GM18520 (cell line): ENCODE data around the gene OR10H2.
"Not testable (repeated sequence)": the region's sequence is repeated elsewhere in the genome, so short reads cannot be mapped to it uniquely, and the experiment has no call there.

Experiments used
- ATAC-seq: cut with Tn5 transposase; IDR thresholded peaks from one replicate; pipeline ENCODE4 v1.9.1; 2021; ENCODE audit not compliant: unreplicated experiment

Gene OR10H2, protein sequence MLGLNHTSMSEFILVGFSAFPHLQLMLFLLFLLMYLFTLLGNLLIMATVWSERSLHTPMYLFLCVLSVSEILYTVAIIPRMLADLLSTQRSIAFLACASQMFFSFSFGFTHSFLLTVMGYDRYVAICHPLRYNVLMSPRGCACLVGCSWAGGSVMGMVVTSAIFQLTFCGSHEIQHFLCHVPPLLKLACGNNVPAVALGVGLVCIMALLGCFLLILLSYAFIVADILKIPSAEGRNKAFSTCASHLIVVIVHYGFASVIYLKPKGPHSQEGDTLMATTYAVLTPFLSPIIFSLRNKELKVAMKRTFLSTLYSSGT

DNA sequence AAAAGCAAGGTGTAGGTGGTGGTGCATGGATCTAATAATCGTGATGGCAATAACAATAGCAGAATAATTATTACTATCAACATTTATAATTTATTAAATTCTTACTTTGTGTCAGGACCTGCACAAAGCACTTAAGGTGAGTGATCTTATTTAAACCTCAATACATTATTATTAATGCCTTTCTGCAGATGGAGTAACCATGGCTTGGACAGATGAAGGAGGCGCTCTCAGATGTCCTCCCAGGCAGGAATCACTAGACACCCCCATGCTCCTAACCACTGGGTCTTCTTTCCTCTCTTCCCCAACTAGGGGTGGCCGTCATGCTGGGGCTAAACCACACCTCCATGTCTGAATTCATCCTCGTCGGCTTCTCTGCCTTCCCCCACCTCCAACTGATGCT is at the start of gene OR10H2:
OR10H2 (plus strand) TSS at position 301 of the 400 bp plus-strand sequence; CDS start at position 321, 20 bp downstream.
- no peak for ATAC-seq

DNA sequence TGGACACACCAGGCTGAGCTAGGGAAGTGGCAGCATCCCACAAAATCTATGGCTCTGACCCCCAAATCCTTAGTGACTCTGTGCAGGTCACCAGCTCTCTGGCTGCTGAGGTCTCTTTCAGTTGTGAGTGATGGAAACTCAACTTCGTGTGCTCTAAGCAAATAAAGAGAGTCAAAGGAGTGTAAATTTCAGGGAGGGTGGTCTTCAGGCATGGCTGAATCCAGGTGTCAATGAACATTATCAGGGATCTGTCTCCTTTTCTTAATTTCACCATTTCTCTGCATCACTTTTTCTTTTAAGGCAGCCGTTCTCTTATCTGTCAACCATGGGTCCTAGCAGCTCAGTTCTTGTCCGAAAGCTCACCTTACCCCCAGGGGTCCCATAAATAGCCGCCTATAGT is 48.7 kb upstream of the OR10H2 start:
- no peak for ATAC-seq

DNA sequence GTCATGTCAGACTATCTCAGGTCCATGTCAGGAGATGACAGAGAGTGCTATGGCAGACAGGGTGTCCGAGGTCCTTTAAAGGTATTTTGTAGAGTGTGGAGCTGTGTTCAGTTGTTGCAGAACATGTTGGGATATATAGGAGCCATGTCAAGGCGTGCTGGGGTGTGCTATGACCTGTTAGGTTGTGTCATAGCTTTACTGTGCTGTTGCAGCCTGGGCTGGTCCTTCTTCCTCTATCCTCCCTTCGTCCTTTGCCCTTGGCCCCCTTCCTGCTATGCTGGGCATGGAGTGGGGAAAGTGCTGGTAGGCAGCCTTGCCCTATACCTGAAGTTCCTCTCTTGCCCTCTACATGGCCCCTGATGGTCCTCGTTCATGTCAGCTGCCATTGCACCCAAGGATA is 48.0 kb upstream of the OR10H2 start:
- ATAC-seq, result not testable (repeated sequence)

DNA sequence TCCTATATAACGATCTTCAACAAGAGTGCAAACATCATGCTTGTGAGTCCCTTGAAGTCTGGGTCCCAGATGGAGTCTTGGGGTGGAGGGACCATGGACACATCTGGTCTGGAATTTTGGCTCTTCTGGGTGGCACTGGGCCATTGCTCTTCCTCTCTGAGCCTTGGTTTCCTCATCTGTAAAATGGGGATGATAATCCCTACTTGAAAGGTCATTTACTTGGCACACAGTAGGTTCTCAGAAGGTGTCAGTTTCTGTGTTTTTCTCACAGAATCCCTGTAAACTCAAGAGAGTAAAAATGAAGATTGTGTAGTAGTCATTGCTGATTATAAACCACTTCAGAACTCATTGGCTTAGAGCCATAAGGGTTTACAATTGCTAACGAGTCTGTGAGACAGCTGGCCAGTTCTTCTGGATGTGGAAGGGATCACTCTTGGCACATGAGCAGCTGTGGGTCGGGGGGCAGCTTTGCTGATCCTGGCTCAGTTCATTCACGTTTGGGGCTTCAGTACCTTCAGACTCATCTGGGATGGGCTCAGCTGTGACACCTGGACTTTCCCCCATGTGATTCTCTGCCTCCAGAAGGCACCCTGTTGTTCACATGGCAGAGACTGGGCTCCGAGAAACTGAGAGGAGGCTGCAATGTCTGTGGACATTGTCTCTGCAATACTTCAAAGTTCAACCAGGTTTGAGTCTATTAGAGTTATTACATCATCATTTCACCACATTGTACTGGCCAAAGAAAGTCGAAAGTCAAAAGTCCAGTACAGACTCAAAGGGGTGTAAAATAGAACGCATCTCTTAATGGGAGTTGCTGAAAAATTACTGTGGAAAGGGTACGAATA is 47.1 kb upstream of the OR10H2 start:
- no peak for ATAC-seq

DNA sequence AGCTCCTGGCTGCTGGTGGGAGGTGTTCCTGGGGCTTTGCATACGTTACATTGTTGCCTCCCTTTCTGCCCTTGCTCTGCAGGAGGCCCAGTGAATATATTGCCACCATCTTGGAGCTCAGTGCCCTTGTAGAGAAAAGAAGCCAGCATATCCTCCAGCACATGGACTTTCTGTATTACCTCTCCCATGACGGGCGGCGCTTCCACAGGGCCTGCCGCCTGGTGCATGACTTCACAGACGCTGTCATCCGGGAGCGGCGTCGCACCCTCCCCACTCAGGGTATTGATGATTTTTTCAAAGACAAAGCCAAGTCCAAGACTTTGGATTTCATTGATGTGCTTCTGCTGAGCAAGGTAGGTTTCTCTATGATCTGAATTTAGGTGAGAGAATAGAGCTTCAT is 44.4 kb upstream of the OR10H2 start:
- no peak for ATAC-seq

DNA sequence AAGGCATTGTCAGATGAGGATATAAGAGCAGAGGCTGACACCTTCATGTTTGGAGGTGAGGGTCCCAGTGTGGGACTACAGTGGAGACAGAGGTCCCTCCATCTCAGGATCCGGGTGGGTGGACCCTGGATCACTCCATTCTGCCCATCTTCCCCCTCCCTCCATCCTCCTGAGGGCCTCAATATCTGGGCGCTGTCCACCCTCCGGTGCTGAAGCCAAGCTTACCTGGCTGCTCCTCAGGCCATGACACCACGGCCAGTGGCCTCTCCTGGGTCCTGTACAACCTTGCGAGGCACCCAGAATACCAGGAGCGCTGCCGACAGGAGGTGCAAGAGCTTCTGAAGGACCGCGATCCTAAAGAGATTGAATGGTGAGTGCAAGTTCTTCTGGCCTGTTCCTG is 43.0 kb upstream of the OR10H2 start:
- ATAC-seq, result no peak

DNA sequence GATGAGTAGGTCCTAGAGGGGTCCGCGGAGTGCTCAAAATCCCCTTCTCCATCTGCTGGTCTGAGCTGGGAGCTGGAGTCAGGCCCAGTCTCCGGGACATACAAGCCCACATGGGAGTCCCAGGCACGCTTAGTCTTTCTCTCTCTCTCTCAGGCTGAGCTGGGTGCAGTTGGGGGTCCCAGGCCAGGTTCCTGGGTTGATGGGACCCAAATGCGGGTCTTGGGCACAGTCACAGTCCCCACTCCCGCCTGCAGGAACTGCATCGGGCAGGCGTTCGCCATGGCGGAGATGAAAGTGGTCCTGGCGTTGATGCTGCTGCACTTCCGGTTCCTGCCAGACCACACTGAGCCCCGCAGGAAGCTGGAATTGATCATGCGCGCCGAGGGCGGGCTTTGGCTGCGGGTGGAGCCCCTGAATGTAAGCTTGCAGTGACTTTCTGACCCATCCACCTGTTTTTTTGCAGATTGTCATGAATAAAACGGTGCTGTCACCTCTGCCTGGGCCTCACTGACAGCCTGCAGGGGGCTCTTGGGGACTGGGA is 31.1 kb upstream of the OR10H2 start:
- no peak for ATAC-seq

DNA sequence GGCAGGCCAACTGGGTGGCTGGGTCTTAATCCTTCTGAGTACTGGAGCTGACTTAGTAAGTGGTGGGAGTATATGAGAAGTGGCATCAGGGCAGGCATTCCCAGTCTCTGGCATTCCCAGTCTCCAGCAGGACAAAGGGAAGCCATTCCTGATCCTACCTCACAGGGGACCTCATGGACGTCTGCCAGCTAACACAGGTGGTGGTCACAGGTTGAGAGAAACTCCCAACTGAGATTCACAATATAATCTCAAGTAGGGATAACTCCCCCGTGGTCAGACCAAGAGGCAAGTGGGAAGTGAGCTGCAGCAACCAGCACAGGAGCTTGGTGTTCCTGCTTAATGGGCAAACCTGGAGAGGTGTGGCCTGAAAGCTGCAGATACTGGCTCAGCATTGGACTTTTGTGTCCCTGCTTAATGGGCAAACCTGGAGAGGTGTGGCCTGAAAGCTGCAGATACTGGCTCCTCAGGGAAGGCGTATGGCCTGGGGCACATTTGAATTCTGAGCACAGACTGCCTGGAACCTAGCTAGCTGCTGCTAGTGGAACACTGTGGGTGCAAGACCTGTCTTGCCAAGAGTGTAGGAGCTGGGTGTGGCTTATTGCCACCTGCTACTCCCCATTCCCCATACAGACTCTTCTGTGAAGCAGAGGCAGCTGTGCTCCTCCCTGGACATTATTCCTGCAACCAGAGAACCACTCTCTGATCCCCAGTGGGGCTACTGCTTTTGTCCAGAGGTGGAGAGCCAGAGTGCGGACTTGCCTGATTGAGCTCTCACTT is 25.9 kb upstream of the OR10H2 start:
- ATAC-seq, result no peak

DNA sequence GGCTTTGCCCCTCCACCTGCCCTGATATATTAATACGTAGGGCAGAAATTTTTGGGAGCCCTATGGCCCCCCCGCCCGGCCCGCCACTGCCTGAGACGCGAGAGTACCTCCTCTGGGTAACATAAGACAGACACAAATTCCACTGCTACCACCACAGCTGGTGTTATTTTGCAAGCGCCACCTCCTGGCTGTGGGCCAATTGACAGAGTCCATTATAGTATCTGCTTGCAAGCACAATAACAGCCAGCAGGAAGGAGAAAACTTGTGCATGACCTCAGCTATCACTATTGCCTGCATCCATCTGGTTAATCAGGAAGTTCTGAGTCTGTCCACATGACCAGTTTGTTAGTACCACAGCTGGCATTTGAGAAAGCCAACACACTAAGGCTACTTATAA is 25.3 kb upstream of the OR10H2 start:
- ATAC-seq, result no peak

DNA sequence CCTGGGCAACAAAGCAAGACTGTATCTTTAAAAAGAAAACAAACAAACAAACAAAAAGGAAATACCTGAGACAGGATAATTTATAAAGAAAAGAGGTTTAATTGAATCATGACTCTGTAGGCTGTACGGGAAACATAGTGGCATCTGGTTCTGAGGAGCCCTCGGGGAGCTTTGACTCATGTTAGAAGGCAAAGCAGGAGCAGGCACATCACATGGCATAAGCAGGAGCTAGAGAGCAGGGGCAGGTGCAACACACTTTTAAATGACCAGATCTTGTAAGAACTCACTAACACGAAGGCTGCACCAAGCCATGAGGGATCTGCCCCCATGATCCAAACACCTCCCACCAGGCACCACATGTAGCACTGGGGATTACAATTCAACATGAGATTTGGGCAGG is 13.2 kb upstream of the OR10H2 start:
- no peak for ATAC-seq

DNA sequence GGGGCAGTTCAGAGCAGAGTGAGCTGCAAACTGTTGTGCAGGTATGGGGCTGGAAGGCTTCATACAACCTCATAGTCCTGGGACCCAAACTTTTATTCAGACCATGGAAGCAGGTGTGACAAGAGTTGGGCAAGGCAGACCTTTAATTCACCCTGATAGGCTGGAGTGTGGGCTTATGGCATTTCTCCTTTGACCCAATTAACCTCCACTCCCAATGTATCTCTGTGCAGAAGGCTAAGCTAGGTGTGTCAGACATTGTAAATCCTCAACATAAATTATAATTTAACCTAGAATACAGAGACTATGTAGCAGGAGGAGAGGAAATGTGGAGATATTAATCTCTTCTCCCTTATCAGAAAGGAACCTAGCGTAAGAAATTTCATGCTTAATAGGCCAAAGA is 12.2 kb upstream of the OR10H2 start:
- ATAC-seq, result no peak

DNA sequence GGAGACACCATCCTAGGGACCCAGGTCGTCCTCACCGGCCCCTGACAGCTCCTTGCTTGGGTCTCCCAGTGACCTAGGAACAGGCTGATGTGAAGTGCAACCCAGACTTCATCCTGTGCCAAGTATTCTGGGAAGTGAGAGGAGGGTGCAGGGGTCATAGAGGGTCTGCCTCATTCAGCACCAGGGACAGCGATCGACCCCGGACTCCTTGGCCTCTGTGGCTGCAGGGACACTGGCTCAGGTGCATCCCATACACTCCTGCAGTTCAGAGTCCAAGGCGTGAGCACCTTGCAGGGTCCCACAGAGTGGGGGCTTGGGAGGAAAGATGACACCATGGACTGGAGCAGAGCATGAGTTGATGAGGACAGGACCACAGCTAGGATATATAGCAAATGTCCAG is 10.0 kb upstream of the OR10H2 start:
- no peak for ATAC-seq

DNA sequence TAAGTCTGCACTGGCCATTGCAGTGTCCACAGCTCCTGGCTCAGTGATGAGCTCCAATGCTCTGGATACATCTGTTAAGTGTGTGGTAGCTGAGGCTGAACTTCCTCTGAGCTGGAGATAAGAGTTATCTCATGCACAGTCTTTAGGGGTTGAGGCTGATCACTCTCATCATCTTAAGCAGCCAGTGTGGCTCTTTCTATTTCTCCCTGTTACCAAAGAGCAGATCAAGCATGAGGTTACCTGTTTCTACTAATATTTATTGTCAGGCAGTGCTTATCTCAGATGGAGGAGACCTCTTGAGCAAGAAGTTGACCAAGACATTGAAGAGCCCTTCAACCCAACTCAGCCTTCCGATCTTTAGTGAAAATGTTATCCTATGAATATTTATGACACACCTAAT is 6.6 kb upstream of the OR10H2 start:
- no peak for ATAC-seq

DNA sequence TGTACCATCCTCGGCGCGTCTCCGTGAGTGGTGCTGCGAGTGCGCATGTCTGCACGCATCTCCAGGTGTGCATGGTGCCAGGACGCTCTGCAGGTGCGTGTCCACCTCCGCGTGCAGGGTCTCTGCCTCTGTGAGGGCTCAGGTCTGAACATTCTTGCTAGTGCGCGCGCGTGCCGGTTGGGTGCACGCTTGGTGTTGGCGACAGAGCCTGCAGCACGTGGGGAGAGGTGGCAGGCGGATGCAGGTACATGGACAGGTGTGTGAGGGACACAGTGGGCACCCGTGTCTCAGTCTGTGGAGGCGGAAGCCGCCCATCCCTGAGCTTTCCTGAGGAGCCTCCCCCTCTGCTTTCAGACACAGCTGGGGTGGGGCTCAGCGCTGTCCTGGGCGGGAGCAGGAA is 4.9 kb upstream of the OR10H2 start:
- ATAC-seq, result no peak

DNA sequence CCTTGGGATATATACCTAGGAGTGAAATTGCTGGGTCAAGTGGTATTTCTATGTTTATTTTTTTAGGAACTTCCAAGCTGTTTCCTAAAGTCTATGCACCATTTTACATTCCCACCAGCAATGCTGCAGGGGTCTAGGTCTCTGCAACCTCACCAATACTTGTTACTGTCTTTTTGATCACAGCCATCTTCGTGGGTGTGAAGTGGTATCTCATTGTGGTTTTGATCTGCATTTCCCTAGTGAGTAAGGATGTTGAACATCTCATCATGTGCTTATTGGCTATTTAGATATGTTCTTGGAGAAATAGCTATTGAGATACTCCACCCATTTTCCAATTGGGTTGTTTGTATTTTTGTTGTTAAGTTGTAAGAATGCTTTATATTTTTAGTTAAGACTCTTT is 2.7 kb downstream of the OR10H2 start:
- no peak for ATAC-seq

DNA sequence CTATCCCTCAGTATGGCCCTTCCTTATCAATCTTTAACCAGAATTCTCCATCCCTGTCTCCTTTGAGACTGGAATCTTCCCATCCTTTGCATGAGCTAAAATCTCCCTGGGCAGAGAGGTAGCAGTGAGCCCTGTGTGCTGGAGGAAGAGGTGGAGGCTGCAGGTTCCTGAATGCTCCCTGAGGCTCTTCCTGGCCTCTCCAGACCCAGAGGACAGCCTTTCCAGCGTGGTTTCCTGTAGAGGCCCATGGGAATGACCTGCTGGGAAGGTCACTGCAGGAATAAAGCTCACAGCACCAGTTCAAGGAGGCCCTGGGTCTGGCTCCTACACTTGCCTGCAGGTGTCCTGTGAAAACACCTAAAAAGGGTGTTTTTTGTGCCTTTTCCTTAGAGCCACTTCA is 4.6 kb downstream of the OR10H2 start:
- no peak for ATAC-seq

DNA sequence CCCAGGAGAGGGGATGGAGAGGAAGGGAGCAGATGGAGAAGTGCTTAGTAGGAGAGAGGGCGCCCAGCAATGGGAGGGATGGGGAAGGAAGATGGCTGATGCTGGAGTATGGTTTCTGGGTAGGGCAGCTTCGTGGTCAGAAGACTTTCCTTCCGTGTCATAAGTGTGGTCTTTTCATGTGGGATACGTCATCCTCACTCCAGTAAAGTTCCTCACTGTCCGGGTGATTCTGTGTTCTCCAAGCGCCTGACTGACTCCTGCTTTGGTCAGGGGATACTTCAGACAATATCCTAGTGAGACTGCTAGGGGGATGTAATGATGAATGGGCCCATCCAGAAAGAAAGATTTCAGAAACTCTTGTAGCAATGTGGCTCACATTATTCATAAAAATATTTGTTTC is 6.1 kb downstream of the OR10H2 start:
- no peak for ATAC-seq

DNA sequence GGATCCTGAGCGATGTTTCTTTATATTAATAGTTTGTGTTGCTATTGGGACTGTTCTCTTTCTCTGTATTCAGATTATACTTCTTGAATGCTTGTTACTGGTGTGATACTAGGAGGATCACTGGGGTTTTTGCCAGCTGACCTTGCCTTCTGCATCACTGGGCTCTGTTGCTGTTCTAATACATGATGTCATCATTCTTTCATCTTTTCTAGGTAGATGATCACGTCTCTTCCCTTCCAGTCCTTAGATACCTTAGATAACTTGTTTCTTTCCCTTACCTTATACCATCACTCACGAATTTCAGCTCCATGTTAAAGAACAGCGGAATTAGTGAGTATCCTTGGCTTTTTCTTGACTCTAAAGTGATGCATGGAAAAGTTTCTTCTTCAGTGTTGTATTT is 9.9 kb downstream of the OR10H2 start, which contains the start of gene OR10H3:
OR10H3 (plus strand) TSS at position 264 of the 400 bp plus-strand sequence. CDS start 3,408 bp downstream, outside the sequence.
- ATAC-seq, result no peak

DNA sequence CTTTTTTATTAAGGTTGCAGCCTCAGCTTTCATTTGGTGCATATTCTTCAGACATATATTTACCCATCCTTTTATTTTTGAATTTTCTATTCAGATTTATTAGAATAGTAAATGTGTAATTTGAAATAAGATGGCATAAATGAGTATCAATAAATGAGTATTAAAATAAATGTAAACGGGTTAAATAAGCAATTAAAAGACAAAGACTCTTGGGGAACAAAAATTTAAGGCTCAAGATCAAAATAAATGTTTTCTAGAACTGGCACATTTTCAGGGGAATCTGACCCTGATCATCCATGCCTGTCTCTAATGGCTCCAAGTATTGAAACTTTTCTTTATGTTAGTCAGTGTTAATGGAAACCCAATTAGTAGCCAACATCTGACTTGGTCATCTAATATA is 13.0 kb downstream of the OR10H2 start:
- no peak for ATAC-seq

DNA sequence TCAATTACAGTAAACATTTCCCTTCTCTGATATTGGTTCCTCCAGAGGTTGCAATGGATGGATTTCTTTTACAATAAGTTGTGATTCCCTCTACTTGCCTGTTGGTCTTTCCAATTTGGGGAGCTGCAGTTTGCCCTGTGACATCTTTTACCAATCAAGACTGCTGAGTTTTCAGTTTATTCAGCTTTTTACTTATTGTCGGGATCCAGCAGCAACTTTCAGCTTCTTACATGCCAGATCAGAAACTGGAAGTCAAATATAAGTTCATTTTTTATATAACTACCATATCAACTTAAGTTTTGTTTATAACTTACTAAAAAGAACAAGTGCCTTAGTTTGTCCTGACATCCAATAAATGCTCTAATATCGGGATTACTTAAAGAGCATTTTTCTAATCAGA is 20.4 kb downstream of the OR10H2 start:
- no peak for ATAC-seq

DNA sequence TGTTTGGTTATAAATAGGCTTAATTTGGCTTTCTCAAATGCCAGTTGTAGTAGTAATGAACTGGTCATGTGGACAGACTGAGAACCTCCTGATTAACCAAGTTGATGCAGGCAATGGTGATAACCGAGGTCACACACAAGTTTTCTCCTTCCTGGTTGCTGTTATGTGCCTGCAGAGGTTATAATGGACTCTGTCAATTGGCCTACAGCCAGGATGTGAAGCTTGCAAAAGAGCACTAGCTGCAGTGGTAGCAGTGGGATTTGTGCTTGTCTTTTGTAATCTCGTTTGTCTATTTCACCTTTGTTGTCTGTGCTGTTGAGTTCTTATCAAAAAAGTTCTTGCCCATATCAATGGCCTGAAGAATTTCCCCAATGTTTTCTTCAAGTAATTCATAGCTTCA is 30.6 kb downstream of the OR10H2 start:
- ATAC-seq, result no peak
